ENCODE results near the gene MAN2A2. TPM values are rescaled to one million over a fixed set of nuclear protein-coding genes. Genes with fewer than 3 reads are reported as not detected.

MAN2A2 gene
- total and polyA plus RNA-seq, 2 of the 8 experiments (the other 6 are each of a cell fraction or from before 2014, with no cell fraction given) = 23.1 to 29.7 TPM

GRCh38 chr15:90938261-90938660 is 35.2 kb downstream of the MAN2A2 start:
- Histone ChIP-seq H4K91ac (replicated peaks; ENCODE audit: insufficient read length, low read length) (no peak overlapping the region), H3K9ac (replicated peaks in 1 of 4; ENCODE audit: extremely low read depth in 1 of 4, low read depth in 3 of 4, low read length in 3 of 4) (no peak overlapping the region), H4K8ac (ENCODE audit: extremely low read depth, insufficient read depth, low read length) (0 out of 2 replicates have a peak overlapping the region, but pooled peaks have one; percentile 15), H2BK12ac (ENCODE audit: low read depth, low read length) (no peak overlapping the region), H3K18ac (ENCODE audit: extremely low read depth, low read length) (no peak overlapping the region), H4K5ac (ENCODE audit: insufficient read length, low read depth, low read length) (no peak overlapping the region), H2BK15ac (ENCODE audit: low read length) (no peak overlapping the region), H3K79me2 (ENCODE audit: control insufficient read depth in 1 of 2, insufficient read depth in 2 of 2, low read length in 2 of 2) (no peaks in the 10 kb centered on the region), H2BK5ac (ENCODE audit: low read depth, low read length) (no peak overlapping the region), H3K14ac (ENCODE audit: insufficient read length) (no peak overlapping the region), H3K4me2 (ENCODE audit: insufficient read depth in 1 of 2, low read depth in 2 of 2, low read length in 2 of 2) (no peak overlapping the region), H2AK5ac (ENCODE audit: low read depth, low read length) (no peak overlapping the region), H3K4ac (replicated peaks; ENCODE audit: insufficient read length, low read depth, low read length) (no peak overlapping the region), H3K27ac (ENCODE audit: low read depth, low read length) (no peak overlapping the region), H2BK20ac (ENCODE audit: low read length) (no peak overlapping the region), H4K20me1 (replicated peaks in 1 of 2; ENCODE audit: control insufficient read depth in 1 of 2, insufficient read depth in 2 of 2, low read length in 2 of 2) (peaks cover 4% of the 10 kb centered on the region in 2 experiments), H3K36me3 (ENCODE audit: control insufficient read depth in 2 of 4, insufficient read depth in 4 of 4, low read length in 3 of 4) (peaks cover 8 to 45% (median 24%) of the 10 kb centered on the region in 4 experiments; a peak in 7 of 8 replicates), H3K4me1 (replicated peaks in 1 of 4; ENCODE audit: control insufficient read depth in 3 of 4, insufficient read depth in 4 of 4, low read length in 3 of 4) (peaks cover 0 to 11% (median 6%) of the 10 kb centered on the region in 4 experiments; a peak in 6 of 7 replicates), H3K23ac (ENCODE audit: insufficient read length) (no peak overlapping the region), H3K4me3 (ENCODE audit: extremely low read depth in 1 of 4, insufficient read depth in 2 of 4, low read depth in 3 of 4, low read length in 4 of 4) (no peak overlapping the region), H3K56ac (replicated peaks; ENCODE audit: insufficient read length, low read depth, low read length) (no peak overlapping the region), H2AFZ (ENCODE audit: low read length) (no peak overlapping the region), H3K23me2 (ENCODE audit: low read depth, low read length) (peaks cover 11% of the 10 kb centered on the region; the same call in 1 of the 2 replicates), H3K9me3 (ENCODE audit: insufficient read depth in 2 of 2, low read depth in 1 of 2, low read length in 1 of 2) (no peaks in the 10 kb centered on the region), H2BK120ac (replicated peaks; ENCODE audit: low read depth, low read length) (no peak overlapping the region), H3K27me3 (replicated peaks in 1 of 4; ENCODE audit: control insufficient read depth in 3 of 4, extremely low read depth in 1 of 4, insufficient read depth in 3 of 4, low read length in 3 of 4) (no peaks in the 10 kb centered on the region), H3K79me1 (ENCODE audit: low read depth, low read length) (no peaks in the 10 kb centered on the region)
- ChIA-PET POLR2A (ENCODE audit: partially characterized antibody) (no interaction called here), CTCF (ENCODE audit: partially characterized antibody) (interaction anchor here (20.7 kb wide), 1 partner anchor 17 kb away, joined by 306 read pairs; the partner anchor contains the start of gene RCCD1)
- FAIRE-seq = no peak
- WGBS, 2 experiments (ENCODE audit: extremely low coverage in 1 of 2, insufficient coverage in 1 of 2, insufficient read length in 1 of 2, insufficient replicate concordance in 2 of 2, low coverage in 1 of 2, low lambda C conversion rate in 2 of 2, missing lambda C conversion rate in 1 of 2) = 93% methylated on average over 5 of the region's 5 CpGs; no CpG with 5 or more reads in 1 of the 2 experiments
- DNase-seq (ENCODE audit: low read depth in 1 of 2, low spot score in 2 of 2) = no peak
- TF ChIP-seq ASH2L (IDR thresholded peaks at IDR 0.05; ENCODE audit: low read length) (no peak), SIN3A (conservative IDR thresholded peaks at IDR 0.05 in 1 of 2, IDR thresholded peaks at IDR 0.05 in 1 of 2; ENCODE audit: low read depth in 1 of 2, low read length in 2 of 2) (no peak), ATF2 (IDR thresholded peaks at IDR 0.05; ENCODE audit: low read length) (no peak), RBBP5 (IDR thresholded peaks at IDR 0.05; ENCODE audit: borderline replicate concordance, low read depth, low read length) (no peak), TBP (IDR thresholded peaks at IDR 0.05; ENCODE audit: low read depth, low read length) (no peak), SIX5 (IDR thresholded peaks at IDR 0.05; ENCODE audit: low read depth, low read length) (no peak), POLR2AphosphoS5 (IDR thresholded peaks at IDR 0.05; ENCODE audit: low read depth, low read length) (no peak), ATF3 (IDR thresholded peaks at IDR 0.05; ENCODE audit: insufficient read depth, low read depth, low read length) (no peak), BCL11A (IDR thresholded peaks at IDR 0.05; ENCODE audit: low read depth in 2 of 2, low read length in 2 of 2) (no peak), SIRT6 (IDR thresholded peaks at IDR 0.05; ENCODE audit: low read length) (no peak), CREB1 (IDR thresholded peaks at IDR 0.05) (no peak), E2F6 (IDR thresholded peaks at IDR 0.05) (no peak)
